ENCODE measurements around the gene NDST1.

The NDST1 gene

GRCh38 chr5:150500905-150501304, 7.0 kb upstream of the NDST1 start:
- Histone ChIP-seq H3K79me2 (ENCODE audit: insufficient read depth, low read length) (no peaks in the 10 kb centered on the region), H3K36me3 (ENCODE audit: insufficient read depth, low read length) (no peaks in the 10 kb centered on the region)

GRCh38 chr5:150502106-150502505, 5.8 kb upstream of the NDST1 start:
- no peaks in the 10 kb centered on the region for H3F3A ChIP-seq (ENCODE audit: insufficient read depth, low read length)
- H3K36me3 ChIP-seq (ENCODE audit: insufficient read depth, low read length): no peaks in the 10 kb centered on the region
- no peak overlapping the region for H3K4me3 ChIP-seq (ENCODE audit: low read depth, low read length, poor library complexity, severe bottlenecking)
- TF ChIP-seq EZH2 (IDR thresholded peaks at IDR 0.05; ENCODE audit: borderline replicate concordance, low read length) (no peak), CTCF (IDR thresholded peaks at IDR 0.05; ENCODE audit: low read length) (no peak)
- H3K4me2 ChIP-seq (ENCODE audit: low read length): no peak overlapping the region
- H3K27me3 ChIP-seq (ENCODE audit: insufficient read depth, low read length): no peaks in the 10 kb centered on the region
- H3K9me3 ChIP-seq (ENCODE audit: low read length): no peaks in the 10 kb centered on the region
- no peak overlapping the region for H3K9ac ChIP-seq (ENCODE audit: low read length)
- no peaks in the 10 kb centered on the region for H4K20me1 ChIP-seq (ENCODE audit: insufficient read depth, low read length)
- H3K27ac ChIP-seq (ENCODE audit: low read depth, low read length, poor library complexity, severe bottlenecking): no peak overlapping the region
- H2AFZ ChIP-seq (ENCODE audit: low read length): no peak overlapping the region
- H3K79me2 ChIP-seq (ENCODE audit: insufficient read depth, low read length): no peaks in the 10 kb centered on the region
- H3K9me2 ChIP-seq (ENCODE audit: low read depth, low read length): no peaks in the 10 kb centered on the region
- H3K4me1 ChIP-seq (ENCODE audit: insufficient read depth, low read length, severe bottlenecking): no peaks in the 10 kb centered on the region

More at GRCh38 chr5:150500905-150501304, 7.0 kb upstream of the NDST1 start:
- Histone ChIP-seq H3K4me1 (ENCODE audit: insufficient read depth, low read length, severe bottlenecking) (no peaks in the 10 kb centered on the region), H3K9ac (ENCODE audit: low read length) (no peak overlapping the region), H4K20me1 (ENCODE audit: insufficient read depth, low read length) (no peaks in the 10 kb centered on the region), H2AFZ (ENCODE audit: low read length) (no peak overlapping the region), H3K9me2 (ENCODE audit: low read depth, low read length) (no peaks in the 10 kb centered on the region), H3K27me3 (ENCODE audit: insufficient read depth, low read length) (no peaks in the 10 kb centered on the region), H3K4me2 (ENCODE audit: low read length) (no peak overlapping the region), H3F3A (ENCODE audit: insufficient read depth, low read length) (no peaks in the 10 kb centered on the region), H3K4me3 (ENCODE audit: low read depth, low read length, poor library complexity, severe bottlenecking) (no peak overlapping the region), H3K9me3 (ENCODE audit: low read length) (no peaks in the 10 kb centered on the region), H3K27ac (ENCODE audit: low read depth, low read length, poor library complexity, severe bottlenecking) (no peak overlapping the region)
- TF ChIP-seq CTCF (IDR thresholded peaks at IDR 0.05; ENCODE audit: low read length) (no peak), EZH2 (IDR thresholded peaks at IDR 0.05; ENCODE audit: borderline replicate concordance, low read length) (no peak)

GRCh38 chr5:150502847-150503246, 5.1 kb upstream of the NDST1 start:
- Histone ChIP-seq H3K9ac (ENCODE audit: low read length) (no peak overlapping the region), H3K27me3 (ENCODE audit: insufficient read depth, low read length) (no peaks in the 10 kb centered on the region), H3K9me3 (ENCODE audit: low read length) (no peaks in the 10 kb centered on the region), H3K79me2 (ENCODE audit: insufficient read depth, low read length) (no peaks in the 10 kb centered on the region), H3K9me2 (ENCODE audit: low read depth, low read length) (no peaks in the 10 kb centered on the region), H4K20me1 (ENCODE audit: insufficient read depth, low read length) (no peaks in the 10 kb centered on the region), H3K4me2 (ENCODE audit: low read length) (no peak overlapping the region), H3F3A (ENCODE audit: insufficient read depth, low read length) (no peaks in the 10 kb centered on the region), H3K4me1 (ENCODE audit: insufficient read depth, low read length, severe bottlenecking) (no peaks in the 10 kb centered on the region), H2AFZ (ENCODE audit: low read length) (no peak overlapping the region), H3K27ac (ENCODE audit: low read depth, low read length, poor library complexity, severe bottlenecking) (no peak overlapping the region), H3K36me3 (ENCODE audit: insufficient read depth, low read length) (no peaks in the 10 kb centered on the region), H3K4me3 (ENCODE audit: low read depth, low read length, poor library complexity, severe bottlenecking) (no peak overlapping the region)
- TF ChIP-seq EZH2 (IDR thresholded peaks at IDR 0.05; ENCODE audit: borderline replicate concordance, low read length) (no peak), CTCF (IDR thresholded peaks at IDR 0.05; ENCODE audit: low read length) (no peak)
